Hepatocyte (in vitro differentiated cells): ENCODE results near the gene STK32B.

ENCODE experiments used
- CTCF ChIP-seq: fragments of 200-600 bp; sonication (generic); IDR thresholded peaks from 2 replicates; pipeline ENCODE4 v1.5.1; 2016; ENCODE audit warnings: antibody characterized with exemption, mild to moderate bottlenecking; ENCODE audit not compliant: poor library complexity
- EZH2 ChIP-seq: fragments of 200-600 bp; sonication (generic); IDR thresholded peaks from 2 replicates; pipeline ENCODE4 v1.6.1; 2016; ENCODE audit warnings: antibody characterized with exemption, mild to moderate bottlenecking, borderline replicate concordance
- EZH2phosphoT487 ChIP-seq: fragments of 200-600 bp; sonication (generic); IDR thresholded peaks from one replicate; pipeline ENCODE4 v1.6.1; 2018; ENCODE audit warnings: antibody characterized with exemption, mild to moderate bottlenecking, low read depth, moderate library complexity; ENCODE audit not compliant: unreplicated experiment, severe bottlenecking

DNA sequence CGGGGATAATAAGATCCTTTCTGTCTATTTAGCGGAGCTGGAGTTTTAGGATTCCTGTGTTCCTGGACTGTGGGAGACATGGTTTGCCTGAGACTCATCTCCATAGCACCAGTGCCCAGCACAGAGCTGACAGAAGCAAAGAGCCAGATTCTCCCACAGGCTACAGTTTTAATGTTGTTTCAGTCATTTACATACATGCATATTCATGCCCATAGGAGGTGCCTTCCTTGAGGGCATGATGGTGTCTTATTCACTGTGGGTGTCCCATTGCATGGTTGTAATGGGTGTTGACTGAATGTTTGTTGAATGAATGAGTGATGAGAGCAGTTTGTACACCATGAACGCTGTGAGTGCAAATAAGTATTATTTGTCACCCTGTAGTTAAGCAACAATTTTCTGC lies 396.5 kb downstream of the STK32B start:
- TF ChIP-seq CTCF (no peak), EZH2 (no peak), EZH2phosphoT487 (no peak)
